ENCODE data around the gene SLC4A1AP.

Gene SLC4A1AP

GRCh38 chr2:27663285-27664153 lies at the start of gene SLC4A1AP, which contains the start of gene SUPT7L:
TSS of gene SLC4A1AP (plus strand) at chr2:27663889. CDS start at chr2:27663915, 26 bp downstream.
TSS of gene SUPT7L (minus strand) at chr2:27663614. CDS start at chr2:27662192, 1,422 bp downstream.
- DNase-seq (ENCODE audit: low read depth) = peak; percentile 90
- H3K4me3 ChIP-seq (ENCODE audit: low read depth, low read length) = peak within 1 kb of the TSS; percentile 93
- peak; percentile 65 for TF ChIP-seq POLR2A (IDR thresholded peaks at IDR 0.05; ENCODE audit: extremely low read depth, insufficient read length)
- TF ChIP-seq CTCF (IDR thresholded peaks at IDR 0.05; ENCODE audit: low read depth, low read length) = peak; percentile 5
- 0 out of 2 replicates have a peak, but pooled peaks have one; percentile 8 for TF ChIP-seq MYC (IDR thresholded peaks at IDR 0.05; ENCODE audit: low read depth, low read length)
- no peak for TF ChIP-seq MAX (IDR thresholded peaks at IDR 0.05; ENCODE audit: low read depth, low read length)

GRCh38 chr2:27613985-27614384 lies 49.7 kb upstream of the SLC4A1AP start:
- no peak overlapping the region for H3K4me3 ChIP-seq (ENCODE audit: low read depth, low read length)
- DNase-seq (ENCODE audit: low read depth) = no peak
- TF ChIP-seq CTCF (IDR thresholded peaks at IDR 0.05; ENCODE audit: low read depth, low read length) (no peak), MYC (IDR thresholded peaks at IDR 0.05; ENCODE audit: low read depth, low read length) (no peak), MAX (IDR thresholded peaks at IDR 0.05; ENCODE audit: low read depth, low read length) (no peak)

- no peak for DNase-seq (ENCODE audit: low read depth)
- no peak overlapping the region for H3K4me3 ChIP-seq (ENCODE audit: low read depth, low read length)
These were observed 48.4 kb upstream of the SLC4A1AP start for GRCh38 chr2:27615316-27615715.

GRCh38 chr2:27621524-27621923 lies 42.2 kb upstream of the SLC4A1AP start:
- TF ChIP-seq MYC (IDR thresholded peaks at IDR 0.05; ENCODE audit: low read depth, low read length) (no peak), MAX (IDR thresholded peaks at IDR 0.05; ENCODE audit: low read depth, low read length) (no peak), CTCF (IDR thresholded peaks at IDR 0.05; ENCODE audit: low read depth, low read length) (no peak), POLR2A (IDR thresholded peaks at IDR 0.05; ENCODE audit: extremely low read depth, insufficient read length) (no peak)
- H3K4me3 ChIP-seq (ENCODE audit: low read depth, low read length) = no peak overlapping the region
- DNase-seq (ENCODE audit: low read depth) = no peak

More at GRCh38 chr2:27615316-27615715, 48.4 kb upstream of the SLC4A1AP start:
- TF ChIP-seq MAX (IDR thresholded peaks at IDR 0.05; ENCODE audit: low read depth, low read length) = no peak
- TF ChIP-seq MYC (IDR thresholded peaks at IDR 0.05; ENCODE audit: low read depth, low read length) = no peak
- TF ChIP-seq POLR2A (IDR thresholded peaks at IDR 0.05; ENCODE audit: extremely low read depth, insufficient read length) = no peak
- no peak for TF ChIP-seq CTCF (IDR thresholded peaks at IDR 0.05; ENCODE audit: low read depth, low read length)

GRCh38 chr2:27622921-27623384 lies 40.7 kb upstream of the SLC4A1AP start:
- TF ChIP-seq MYC (IDR thresholded peaks at IDR 0.05; ENCODE audit: low read depth, low read length) (no peak), POLR2A (IDR thresholded peaks at IDR 0.05; ENCODE audit: extremely low read depth, insufficient read length) (no peak), MAX (IDR thresholded peaks at IDR 0.05; ENCODE audit: low read depth, low read length) (no peak), CTCF (IDR thresholded peaks at IDR 0.05; ENCODE audit: low read depth, low read length) (no peak)
- no peak overlapping the region for H3K4me3 ChIP-seq (ENCODE audit: low read depth, low read length)
- no peak for DNase-seq (ENCODE audit: low read depth)

Measured in NB4 (cell line).